B cell (primary cell): Measurements from ENCODE around the gene FNDC3A.

Source experiments
- EZH2 ChIP-seq: IDR thresholded peaks from 2 replicates; pipeline ENCODE4 v1.6.1; 2012; ENCODE audit warnings: borderline replicate concordance, low read depth, mild to moderate bottlenecking, moderate library complexity, low read length; ENCODE audit not compliant: insufficient read depth, poor library complexity, severe bottlenecking
- TF ChIP-seq, protein P1 (sequence below): fragments of 200-600 bp; IDR thresholded peaks from one replicate; pipeline ENCODE4 v1.8.0; 2022; ENCODE audit warnings: antibody characterized with exemption, mild to moderate bottlenecking

DNA sequence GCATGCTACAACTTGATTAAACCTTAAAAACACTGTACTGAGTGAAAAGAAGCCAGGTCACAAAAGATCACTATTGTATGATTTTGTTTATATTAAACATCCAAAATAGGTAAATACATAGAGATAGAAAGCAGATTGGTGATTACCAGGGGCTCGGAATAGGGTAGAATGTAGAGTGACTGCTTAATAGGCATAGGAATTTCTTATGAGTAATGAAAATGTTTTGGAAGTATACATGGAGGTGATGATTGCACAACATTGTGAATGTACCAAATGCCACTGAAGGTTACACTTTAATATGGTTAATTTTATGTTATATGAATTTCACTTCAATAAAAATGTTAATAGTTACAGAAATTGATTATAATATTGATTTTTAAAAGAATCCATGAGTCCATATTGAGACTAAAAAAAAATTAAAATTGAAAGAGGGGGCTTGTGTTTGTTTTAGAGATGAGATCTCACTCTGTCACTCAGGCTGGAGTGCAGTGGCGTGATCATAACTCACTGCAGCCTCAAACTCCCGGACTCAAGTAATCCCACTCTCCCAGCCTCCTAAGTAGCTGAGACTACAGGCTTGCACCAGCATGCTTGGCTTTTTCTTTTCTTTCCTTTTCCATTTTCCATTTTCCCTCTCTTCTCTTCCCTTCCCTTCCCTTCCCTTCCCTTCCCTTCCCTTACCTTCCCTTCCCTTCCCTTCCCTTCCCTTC is 85.1 kb downstream of the FNDC3A start:
- TF ChIP-seq, protein P1, sequence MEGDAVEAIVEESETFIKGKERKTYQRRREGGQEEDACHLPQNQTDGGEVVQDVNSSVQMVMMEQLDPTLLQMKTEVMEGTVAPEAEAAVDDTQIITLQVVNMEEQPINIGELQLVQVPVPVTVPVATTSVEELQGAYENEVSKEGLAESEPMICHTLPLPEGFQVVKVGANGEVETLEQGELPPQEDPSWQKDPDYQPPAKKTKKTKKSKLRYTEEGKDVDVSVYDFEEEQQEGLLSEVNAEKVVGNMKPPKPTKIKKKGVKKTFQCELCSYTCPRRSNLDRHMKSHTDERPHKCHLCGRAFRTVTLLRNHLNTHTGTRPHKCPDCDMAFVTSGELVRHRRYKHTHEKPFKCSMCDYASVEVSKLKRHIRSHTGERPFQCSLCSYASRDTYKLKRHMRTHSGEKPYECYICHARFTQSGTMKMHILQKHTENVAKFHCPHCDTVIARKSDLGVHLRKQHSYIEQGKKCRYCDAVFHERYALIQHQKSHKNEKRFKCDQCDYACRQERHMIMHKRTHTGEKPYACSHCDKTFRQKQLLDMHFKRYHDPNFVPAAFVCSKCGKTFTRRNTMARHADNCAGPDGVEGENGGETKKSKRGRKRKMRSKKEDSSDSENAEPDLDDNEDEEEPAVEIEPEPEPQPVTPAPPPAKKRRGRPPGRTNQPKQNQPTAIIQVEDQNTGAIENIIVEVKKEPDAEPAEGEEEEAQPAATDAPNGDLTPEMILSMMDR, result no peak
- no peak for TF ChIP-seq EZH2
